IMR-90 (cell line): ENCODE data around the gene NLRC3. TPM values are rescaled to one million over a fixed set of nuclear protein-coding genes. Genes with fewer than 3 reads are reported as not detected.

Source experiments
- ATAC-seq: fragments of 200-7000 bp; cut with Tn5 transposase; 2 replicates; pipeline ENCODE4 v1.9.1; 2020; ENCODE audit warnings: low read depth, mild to moderate bottlenecking, moderate library complexity
- BruUV-seq: library from RNA; stranded (reverse); fragments of 400-500 nt; replicated peaks from 2 replicates; lab custom pipeline; 2021; lab: Mats Ljungman, UMichigan
- CTCF ChIA-PET: fragments of 300-600 bp; formaldehyde crosslinking; extraction: SDS; loops from one replicate; lab custom pipeline; 2021; ENCODE audit warnings: antibody characterized with exemption; lab: Yijun Ruan, JAX
- POLR2A ChIA-PET: fragments of 300-600 bp; sonication (Branson Sonifier 250); formaldehyde crosslinking; loops from one replicate; lab custom pipeline; 2022; ENCODE audit warnings: antibody characterized with exemption; ENCODE audit not compliant: unreplicated experiment; lab: Charles Lee
- DNase-seq: peaks from one replicate; pipeline ENCODE4 v3.0.0; 2013
- H2AFZ ChIP-seq: replicated peaks from 2 replicates; pipeline ENCODE3; 2013; ENCODE audit warnings: low read length, mild to moderate bottlenecking; ENCODE audit not compliant: poor library complexity
- H2AK5ac ChIP-seq: 2 replicates; pipeline ENCODE4 v1.6.1; 2013; ENCODE audit warnings: low read depth, low read length, inconsistent platforms
- H2AK9ac ChIP-seq: replicated peaks from 2 replicates; pipeline ENCODE3; 2013; ENCODE audit warnings: mild to moderate bottlenecking, low read depth, low read length, moderate library complexity; ENCODE audit not compliant: poor library complexity
- H2BK120ac ChIP-seq: 2 replicates; pipeline ENCODE4 v1.6.1; 2013; ENCODE audit warnings: low read depth, low read length, inconsistent platforms
- H2BK15ac ChIP-seq: 3 replicates; pipeline ENCODE4 v1.6.1; 2013; ENCODE audit warnings: low read depth, low read length, inconsistent platforms
- H2BK20ac ChIP-seq: 2 replicates; pipeline ENCODE4 v1.6.1; 2013; ENCODE audit warnings: low read depth, mild to moderate bottlenecking, inconsistent platforms, low read length, moderate library complexity
- H2BK5ac ChIP-seq: 2 replicates; pipeline ENCODE4 v1.6.1; 2013; ENCODE audit warnings: mild to moderate bottlenecking, low read depth, low read length, inconsistent platforms; ENCODE audit not compliant: poor library complexity, severe bottlenecking
- H3K14ac ChIP-seq: replicated peaks from 2 replicates; pipeline ENCODE4 v1.6.1; 2013; ENCODE audit warnings: low read depth, low read length, inconsistent platforms
- H3K18ac ChIP-seq: 2 replicates; pipeline ENCODE4 v1.6.1; 2013; ENCODE audit warnings: low read depth, low read length, control low read depth
- H3K23ac ChIP-seq: 2 replicates; pipeline ENCODE4 v1.6.1; 2013; ENCODE audit warnings: low read depth, low read length, inconsistent platforms
- H3K27ac ChIP-seq: 2 replicates; pipeline ENCODE4 v1.5.1; 2013; ENCODE audit warnings: mild to moderate bottlenecking, control low read depth, low read length; ENCODE audit not compliant: insufficient read depth
- H3K27me3 ChIP-seq: 2 replicates; pipeline ENCODE4 v1.6.1; 2013; ENCODE audit warnings: low read length; ENCODE audit not compliant: control insufficient read depth, insufficient read depth
- H3K36me3 ChIP-seq: 2 replicates; pipeline ENCODE4 v1.6.1; 2013; ENCODE audit warnings: low read length, mixed read lengths; ENCODE audit not compliant: control insufficient read depth, insufficient read depth
- H3K4ac ChIP-seq: 2 replicates; pipeline ENCODE4 v1.6.1; 2013; ENCODE audit warnings: low read depth, low read length, inconsistent platforms
- H3K4me1 ChIP-seq: 2 replicates; pipeline ENCODE4 v1.6.1; 2013; ENCODE audit warnings: low read length, mixed read lengths; ENCODE audit not compliant: control insufficient read depth, insufficient read depth
- H3K4me2 ChIP-seq: 2 replicates; pipeline ENCODE4 v1.6.1; 2013; ENCODE audit warnings: low read depth, mild to moderate bottlenecking, control low read depth, low read length, moderate library complexity
- H3K4me3 ChIP-seq: 2 replicates; pipeline ENCODE4 v1.5.1; 2013; ENCODE audit warnings: low read depth, mild to moderate bottlenecking, control low read depth, low read length, moderate library complexity; ENCODE audit not compliant: insufficient read depth
- H3K56ac ChIP-seq: 2 replicates; pipeline ENCODE4 v1.6.1; 2013; ENCODE audit warnings: low read length, inconsistent platforms; ENCODE audit not compliant: insufficient read depth; ENCODE audit errors: extremely low read depth
- H3K79me1 ChIP-seq, 2 experiments: 2 replicates each; pipeline ENCODE4 v1.6.1; 2013; ENCODE audit warnings: low read length in 2 of 2, inconsistent platforms in 1 of 2, low read depth in 1 of 2
- H3K9ac ChIP-seq: 2 replicates; pipeline ENCODE4 v1.6.1; 2013; ENCODE audit warnings: low read depth, low read length, control low read depth
- H3K9me1 ChIP-seq: 2 replicates; pipeline ENCODE4 v1.6.1; 2013; ENCODE audit warnings: low read length, inconsistent platforms; ENCODE audit not compliant: insufficient read depth
- H3K9me3 ChIP-seq: 2 replicates; pipeline ENCODE4 v1.6.1; 2013; ENCODE audit warnings: low read length; ENCODE audit not compliant: control insufficient read depth, insufficient read depth
- H4K20me1 ChIP-seq: 2 replicates; pipeline ENCODE4 v1.6.1; 2013; ENCODE audit warnings: low read length, inconsistent platforms; ENCODE audit not compliant: insufficient read depth
- H4K5ac ChIP-seq: 2 replicates; pipeline ENCODE4 v1.6.1; 2013; ENCODE audit warnings: mild to moderate bottlenecking, low read depth, low read length, control low read depth
- H4K8ac ChIP-seq, 2 experiments: 2 replicates each; pipeline ENCODE4 v1.6.1; 2013; ENCODE audit warnings: low read depth in 2 of 2, low read length in 2 of 2, control low read depth in 1 of 2, inconsistent platforms in 1 of 2
- H4K91ac ChIP-seq: 2 replicates; pipeline ENCODE4 v1.6.1; 2013; ENCODE audit warnings: low read depth, low read length, inconsistent platforms; ENCODE audit not compliant: insufficient read depth
- CEBPB ChIP-seq: IDR thresholded peaks from 2 replicates; pipeline ENCODE4 v1.6.1; 2012; ENCODE audit warnings: low read depth, low read length, improper control_type of control experiment
- MAZ ChIP-seq: IDR thresholded peaks from 2 replicates; pipeline ENCODE4 v1.6.1; 2012; ENCODE audit warnings: low read depth, mild to moderate bottlenecking, low read length, improper control_type of control experiment, moderate library complexity, borderline replicate concordance
- WGBS, 2 experiments: methylation state at CpG; one replicate each; pipeline versions ENCODE4 v1.1.5 to v1.1.7; 2013; ENCODE audit warnings: missing lambda C conversion rate in 2 of 2; ENCODE audit not compliant: insufficient read length in 1 of 2; ENCODE audit errors: extremely low coverage in 2 of 2; 5-methylcytosine and 5-hydroxymethylcytosine counted together
- dilution Hi-C: fragments of 300-500 bp; cut with HindIII; formaldehyde crosslinking; loops from one replicate; pipeline ENCODE4 v1.14.3; 2018; ENCODE audit warnings: low sequenced_read_pairs; ENCODE audit not compliant: unreplicated experiment
- in situ Hi-C: fragments of 300-500 bp; cut with MboI; formaldehyde crosslinking; loops from 3 replicates; pipeline ENCODE4 v1.14.3; 2019; ENCODE audit warnings: low sequenced_read_pairs, inconsistent platforms, mixed read lengths
- intact Hi-C: fragments of 100-400 bp; cut with micrococcal nuclease; formaldehyde crosslinking; loops from 2 replicates; pipeline ENCODE4 v1.10.0; 2022
- polyA plus RNA-seq, 3 experiments: library from polyadenylated mRNA; depleted of rRNA; stranded (reverse); fragments of >200 nt; gene quantifications; 2 replicates each; pipeline ENCODE4 v1.2.3, GENCODE V29; 2012; ENCODE audit warnings: low replicate concordance in 1 of 3
- total RNA-seq: library from RNA; depleted of rRNA; stranded (reverse); fragments of >200 nt; gene quantifications from 2 replicates; pipeline ENCODE4 v1.2.3, GENCODE V29; 2012

The NLRC3 gene
- total and polyA plus RNA-seq, 2 of the 4 experiments (the other 2 are of a cell fraction): not detected

DNA sequence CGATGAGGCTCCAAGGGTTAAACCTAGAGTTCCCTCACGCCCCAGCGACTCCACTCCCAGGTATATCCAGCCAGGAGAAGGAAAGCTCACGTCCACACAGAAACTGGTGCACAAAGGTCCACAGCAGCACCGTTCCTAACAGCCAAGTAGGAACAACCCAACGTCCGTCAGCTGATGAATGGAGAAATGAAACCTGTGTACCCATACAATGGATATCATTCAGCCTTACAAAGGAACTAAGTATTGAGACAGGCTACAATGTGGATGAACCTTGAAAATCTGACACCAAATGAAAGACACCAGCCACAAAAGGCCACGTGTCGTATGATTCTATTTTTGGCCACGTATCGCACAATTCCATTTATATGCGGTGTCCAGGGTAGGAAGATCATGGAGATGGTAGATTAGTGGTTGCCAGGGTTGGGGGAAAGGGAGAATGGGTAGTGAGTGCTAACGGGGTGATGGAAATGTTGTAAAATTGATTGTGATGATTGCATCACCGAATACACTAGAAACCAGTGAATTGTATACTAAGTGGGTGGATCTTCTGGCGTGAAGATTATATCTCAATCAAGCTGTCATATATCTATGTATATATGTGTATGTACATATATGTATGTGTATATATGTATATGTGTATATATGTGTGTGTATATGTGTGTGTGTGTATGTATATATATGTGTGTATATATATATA, 30.1 kb downstream of the NLRC3 start:
- in situ Hi-C loops (no loop called here), intact Hi-C loops (no loop called here), dilution Hi-C loops (no loop called here)
- Histone ChIP-seq H2AK5ac (no peak overlapping the region), H3K79me1 (no peaks in the 10 kb centered on the region), H3K18ac (no peak overlapping the region), H4K8ac (no peak overlapping the region), H4K91ac (no peak overlapping the region), H3K4ac (no peak overlapping the region), H3K14ac (no peak overlapping the region), H2BK5ac (no peak overlapping the region), H4K20me1 (peaks cover 2% of the 10 kb centered on the region; the same call in 1 of the 2 replicates), H3K56ac (no peak overlapping the region), H3K9ac (no peak overlapping the region), H2BK15ac (no peak overlapping the region), H2BK20ac (no peak overlapping the region), H3K4me1 (peaks cover 10% of the 10 kb centered on the region), H2AFZ (no peak overlapping the region), H3K27ac (no peak overlapping the region), H3K23ac (no peak overlapping the region), H3K9me1 (peaks cover 3% of the 10 kb centered on the region; the same call in 1 of the 2 replicates), H3K27me3 (peaks cover 5% of the 10 kb centered on the region), H3K36me3 (no peaks in the 10 kb centered on the region), H2AK9ac (no peak overlapping the region), H4K5ac (no peak overlapping the region), H2BK120ac (no peak overlapping the region), H3K4me3 (no peak overlapping the region), H3K9me3 (no peaks in the 10 kb centered on the region), H3K4me2 (no peak overlapping the region)
- DNase-seq (no peak), ATAC-seq (no peak)
- BruUV-seq: no TSS peak
- CTCF ChIA-PET: no interaction called here
- POLR2A ChIA-PET: no interaction called here
- TF ChIP-seq CEBPB: peak; percentile 47; the same call in 1 of the 2 replicates
- TF ChIP-seq MAZ: no peak
- 72% methylated on average over 4 of the region's 15 CpGs; no CpG with 5 or more reads in 1 of the 2 experiments for WGBS, 2 experiments
